ENCODE data around the gene LRRC3C.

LRRC3C gene

DNA sequence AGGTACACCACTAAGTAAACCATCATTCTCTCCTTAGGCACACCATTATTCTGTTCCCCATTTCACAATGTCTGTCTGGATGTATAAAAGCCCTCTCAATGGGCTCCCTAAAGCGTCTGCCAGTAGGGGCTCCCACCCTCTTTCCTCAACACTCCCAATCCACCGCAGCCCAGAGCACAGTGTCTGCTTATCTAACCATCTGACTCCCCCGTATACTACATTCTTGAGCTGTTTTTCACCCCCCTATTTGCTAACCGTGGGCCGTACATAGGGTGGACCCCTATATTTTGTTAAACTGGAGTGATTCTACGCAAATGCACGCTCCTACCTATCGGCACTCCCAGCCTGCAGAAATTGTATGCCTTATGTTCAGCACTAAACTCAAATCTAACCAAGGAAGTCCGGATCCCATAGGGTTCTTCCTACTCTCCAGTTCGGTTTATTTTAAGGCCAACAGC, 52.4 kb downstream of the LRRC3C start:
- no peak for DNase-seq (ENCODE audit: low spot score)

DNA sequence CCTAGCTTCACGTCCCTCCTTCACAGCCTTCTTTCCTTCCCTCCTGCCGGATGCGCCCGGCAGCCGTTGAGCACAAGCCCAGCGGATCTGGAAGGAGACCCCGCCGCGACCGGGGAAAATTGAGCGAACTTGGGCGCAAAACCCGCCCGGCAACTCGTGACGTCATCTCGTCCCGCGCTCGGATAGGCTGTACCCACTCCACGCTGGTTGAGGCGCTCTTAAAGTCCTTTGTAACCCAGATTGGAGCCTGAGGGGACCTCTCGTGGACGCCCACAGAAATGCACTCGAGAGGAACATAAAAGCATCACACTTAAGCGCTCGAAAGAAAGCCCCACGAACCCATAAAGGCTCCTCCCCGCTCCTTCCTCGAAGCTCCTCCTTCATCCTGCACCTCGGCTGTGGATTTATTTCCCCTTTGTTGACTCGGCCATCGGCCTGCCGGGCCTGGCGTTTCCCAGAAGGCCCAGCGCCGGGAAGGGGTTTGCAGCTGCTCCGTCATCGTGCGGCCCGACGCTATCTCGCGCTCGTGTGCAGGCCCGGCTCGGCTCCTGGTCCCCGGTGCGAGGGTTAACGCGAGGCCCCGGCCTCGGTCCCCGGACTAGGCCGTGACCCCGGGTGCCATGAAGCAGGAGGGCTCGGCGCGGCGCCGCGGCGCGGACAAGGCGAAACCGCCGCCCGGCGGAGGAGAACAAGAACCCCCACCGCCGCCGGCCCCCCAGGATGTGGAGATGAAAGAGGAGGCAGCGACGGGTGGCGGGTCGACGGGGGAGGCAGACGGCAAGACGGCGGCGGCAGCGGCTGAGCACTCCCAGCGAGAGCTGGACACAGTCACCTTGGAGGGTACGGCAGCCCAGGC, 53.0 kb downstream of the LRRC3C start, which contains the start of gene PSMD3:
Gene PSMD3, plus strand, starts transcription at position 457 of the 856 bp plus-strand sequence. Its CDS starts 164 bp downstream, at position 621.
- peak; percentile 99 for DNase-seq (ENCODE audit: low spot score)

DNA sequence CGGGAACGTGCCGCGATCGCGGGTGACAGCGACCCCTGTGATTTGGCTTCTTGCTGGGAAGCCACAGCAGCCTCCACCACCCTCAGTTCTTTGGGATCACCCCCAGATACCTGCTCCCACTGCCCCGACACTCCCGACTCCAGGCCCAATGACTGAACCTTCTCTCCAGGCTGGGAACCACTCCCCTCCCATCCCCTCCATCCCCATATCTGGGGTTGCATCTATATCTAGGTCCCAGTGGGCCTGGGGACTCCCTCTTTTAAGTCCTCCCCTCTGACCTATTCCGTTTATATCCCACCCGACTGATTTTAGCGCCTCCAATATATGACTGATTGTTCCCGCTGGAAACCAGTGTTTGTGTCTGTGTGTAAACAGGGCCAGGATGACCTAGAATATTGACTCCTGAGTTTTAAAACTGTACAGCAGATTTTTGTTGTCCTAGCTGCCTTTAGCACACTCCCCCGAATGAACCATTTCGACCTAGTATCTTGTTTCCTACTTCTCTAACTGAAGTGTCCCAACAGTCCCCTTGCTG, 53.7 kb downstream of the LRRC3C start:
- DNase-seq (ENCODE audit: low spot score) = no peak

- no peak for DNase-seq (ENCODE audit: low spot score)
Observed at GRCh38 chr17:39981766-39982375, 54.3 kb downstream of the LRRC3C start.

DNA sequence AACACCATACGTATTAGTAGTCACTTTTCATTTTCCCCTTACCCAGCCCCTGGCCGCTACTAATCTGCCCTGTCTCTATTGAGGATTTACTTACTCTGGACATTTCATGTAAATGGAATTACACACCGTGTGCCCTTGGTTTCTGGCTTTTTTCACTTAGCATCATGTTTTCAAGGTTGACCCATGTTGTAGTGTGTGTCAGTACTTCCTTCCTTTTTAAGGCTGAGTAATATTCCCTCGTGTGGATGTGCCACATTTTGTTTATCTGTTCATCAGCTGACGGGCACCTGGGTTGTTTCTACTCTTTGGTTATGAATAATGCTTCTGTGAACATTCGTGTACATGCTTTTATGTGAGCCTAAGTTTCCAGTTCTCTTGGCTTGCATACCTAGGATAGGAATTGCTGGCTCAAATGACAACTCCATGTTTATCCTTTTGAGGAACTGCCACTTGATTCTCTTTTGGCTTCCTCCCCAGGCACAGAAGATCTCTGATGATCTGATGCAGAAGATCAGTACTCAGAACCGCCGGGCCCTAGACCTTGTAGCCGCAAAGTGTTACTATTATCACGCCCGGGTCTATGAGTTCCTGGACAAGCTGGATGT, 60.8 kb downstream of the LRRC3C start:
- DNase-seq (ENCODE audit: low spot score) = no peak

DNA sequence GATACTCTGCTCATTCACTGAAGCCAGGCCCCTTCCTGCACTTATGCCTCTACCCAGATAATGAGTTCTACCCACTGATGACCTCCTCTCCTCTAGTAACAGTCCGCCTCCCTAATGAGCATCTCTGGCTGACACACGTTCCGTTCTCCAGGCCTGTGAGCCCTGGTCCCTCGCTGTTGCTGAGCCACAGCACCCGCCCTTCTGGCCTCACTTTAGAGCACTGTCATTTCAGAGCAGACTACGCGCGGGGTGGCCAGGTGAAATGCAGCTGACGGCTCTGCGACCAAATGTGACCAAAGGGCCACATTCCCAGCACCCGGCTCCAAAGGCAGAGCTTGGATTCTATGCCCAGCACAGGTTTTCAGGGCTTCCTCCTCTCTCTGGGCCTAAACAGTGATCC, 66.9 kb downstream of the LRRC3C start:
- no peak for DNase-seq (ENCODE audit: low spot score)
